ENCODE data around the gene ARHGAP22. TPM values are rescaled to one million over a fixed set of nuclear protein-coding genes. Genes with fewer than 3 reads are reported as not detected.

ARHGAP22 gene
- total and polyA plus RNA-seq, 2 of the 4 experiments (the other 2 are of a cell fraction): 28.3 to 30.2 TPM

DNA sequence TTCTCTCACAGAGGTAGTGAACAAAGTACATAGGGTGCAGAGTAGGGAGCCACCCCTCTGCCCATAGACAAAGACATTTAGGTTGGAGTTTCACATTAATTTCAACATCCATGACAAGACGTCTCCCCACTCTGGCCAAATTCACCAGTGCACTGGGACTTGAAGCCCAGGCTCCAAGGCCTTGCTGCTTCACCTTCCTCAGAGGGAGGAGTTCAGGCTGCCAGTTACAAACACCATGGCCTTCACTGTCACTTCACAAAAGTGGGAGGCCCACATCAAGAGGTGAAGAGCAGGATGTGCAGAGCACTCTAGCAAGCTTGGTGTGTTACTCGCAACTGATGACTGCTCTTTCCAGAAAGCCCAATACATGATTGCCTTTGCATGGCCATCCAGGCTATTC lies 15.8 kb upstream of the ARHGAP22 start:
- H3K9me1 ChIP-seq (ENCODE audit: insufficient read depth, low read length): 0 out of 2 replicates have a peak, but pooled peaks cover 2% of the 10 kb centered on the region
- H2AK9ac ChIP-seq (replicated peaks; ENCODE audit: low read depth, low read length, poor library complexity): no peak overlapping the region
- no peak overlapping the region for H2BK15ac ChIP-seq (ENCODE audit: low read depth, low read length)
- no peak overlapping the region for H3K4me3 ChIP-seq (ENCODE audit: insufficient read depth, low read depth, low read length)
- no peak for ATAC-seq (ENCODE audit: low read depth)
- DNase-seq: no peak
- H3K27ac ChIP-seq (ENCODE audit: insufficient read depth, low read length): no peak overlapping the region
- intact Hi-C loops (cut with micrococcal nuclease): no loop called here
- ChIA-PET POLR2A (ENCODE audit: unreplicated experiment) (no interaction called here), CTCF (interaction anchor here (1.2 kb wide), 1 partner anchor 12 kb away, joined by 3 read pairs; no protein-coding TSS in a partner anchor)
- no peak overlapping the region for H4K5ac ChIP-seq (ENCODE audit: low read depth, low read length)
- H3K14ac ChIP-seq (replicated peaks; ENCODE audit: low read depth, low read length): no peak overlapping the region
- no peak overlapping the region for H2BK120ac ChIP-seq (ENCODE audit: low read depth, low read length)
- H3K4ac ChIP-seq (ENCODE audit: low read depth, low read length): no peak overlapping the region
- no peak overlapping the region for H3K9ac ChIP-seq (ENCODE audit: low read depth, low read length)
- no peak overlapping the region for H2AFZ ChIP-seq (replicated peaks; ENCODE audit: low read length, poor library complexity)
- H3K36me3 ChIP-seq (ENCODE audit: control insufficient read depth, insufficient read depth, low read length): no peaks in the 10 kb centered on the region
- H4K20me1 ChIP-seq (ENCODE audit: insufficient read depth, low read length): no peaks in the 10 kb centered on the region
- H3K23ac ChIP-seq (ENCODE audit: low read depth, low read length): no peak overlapping the region
- no peak overlapping the region for H4K91ac ChIP-seq (ENCODE audit: insufficient read depth, low read depth, low read length)
- dilution Hi-C loops (cut with HindIII; ENCODE audit: low sequenced_read_pairs, unreplicated experiment): no loop called here
- H3K18ac ChIP-seq (ENCODE audit: low read depth, low read length): no peak overlapping the region
- H2AK5ac ChIP-seq (ENCODE audit: low read depth, low read length): no peak overlapping the region
- H2BK20ac ChIP-seq (ENCODE audit: low read depth, low read length): no peak overlapping the region
- no peak overlapping the region for H2BK5ac ChIP-seq (ENCODE audit: low read depth, low read length, poor library complexity, severe bottlenecking)
- no peaks in the 10 kb centered on the region for H3K27me3 ChIP-seq (ENCODE audit: control insufficient read depth, insufficient read depth, low read length)
- no TSS peak for BruUV-seq (replicated peaks)
- H3K79me1 ChIP-seq (ENCODE audit: low read depth in 1 of 2, low read length in 2 of 2): peaks cover 0 to 3% of the 10 kb centered on the region in 2 experiments; a peak in 2 of 4 replicates
- no peak overlapping the region for H4K8ac ChIP-seq (ENCODE audit: low read depth in 2 of 2, low read length in 2 of 2)
- in situ Hi-C loops (cut with MboI; ENCODE audit: low sequenced_read_pairs): no loop called here
- no CpG with 5 or more reads among the region's 2 CpGs for WGBS, 2 experiments (ENCODE audit: extremely low coverage in 2 of 2, insufficient read length in 1 of 2)
- H3K56ac ChIP-seq (ENCODE audit: extremely low read depth, insufficient read depth, low read length): no peak overlapping the region
- peaks cover 2% of the 10 kb centered on the region; the same call in 1 of the 2 replicates for H3K4me1 ChIP-seq (ENCODE audit: control insufficient read depth, insufficient read depth, low read length)
- no peak overlapping the region for H3K4me2 ChIP-seq (ENCODE audit: low read depth, low read length)
- no peaks in the 10 kb centered on the region for H3K9me3 ChIP-seq (ENCODE audit: control insufficient read depth, insufficient read depth, low read length)
- TF ChIP-seq CTCF (conservative IDR thresholded peaks at IDR 0.05; ENCODE audit: low read depth, low read length) (no peak), POLR2A (IDR thresholded peaks at IDR 0.05; ENCODE audit: low read depth, low read length) (no peak), FOS (IDR thresholded peaks at IDR 0.05; ENCODE audit: low read depth, low read length) (no peak), ELK1 (IDR thresholded peaks at IDR 0.05; ENCODE audit: borderline replicate concordance, low read depth, low read length) (no peak), RFX5 (IDR thresholded peaks at IDR 0.05; ENCODE audit: low read depth, low read length) (no peak), SMC3 (IDR thresholded peaks at IDR 0.05; ENCODE audit: low read depth, low read length) (no peak), NFE2L2 (IDR thresholded peaks at IDR 0.05; ENCODE audit: low read depth, low read length) (no peak), CEBPB (IDR thresholded peaks at IDR 0.05; ENCODE audit: low read depth, low read length) (no peak), RAD21 (IDR thresholded peaks at IDR 0.05; ENCODE audit: low read length) (no peak), RCOR1 (IDR thresholded peaks at IDR 0.05; ENCODE audit: insufficient replicate concordance, low read length) (no peak), CHD1 (IDR thresholded peaks at IDR 0.05; ENCODE audit: low read depth, low read length) (no peak), BHLHE40 (IDR thresholded peaks at IDR 0.05; ENCODE audit: low read depth, low read length) (no peak), MXI1 (IDR thresholded peaks at IDR 0.05; ENCODE audit: borderline replicate concordance, low read depth, low read length) (no peak), MAFK (IDR thresholded peaks at IDR 0.05; ENCODE audit: low read depth, low read length) (no peak)
- TF ChIP-seq, protein P1, sequence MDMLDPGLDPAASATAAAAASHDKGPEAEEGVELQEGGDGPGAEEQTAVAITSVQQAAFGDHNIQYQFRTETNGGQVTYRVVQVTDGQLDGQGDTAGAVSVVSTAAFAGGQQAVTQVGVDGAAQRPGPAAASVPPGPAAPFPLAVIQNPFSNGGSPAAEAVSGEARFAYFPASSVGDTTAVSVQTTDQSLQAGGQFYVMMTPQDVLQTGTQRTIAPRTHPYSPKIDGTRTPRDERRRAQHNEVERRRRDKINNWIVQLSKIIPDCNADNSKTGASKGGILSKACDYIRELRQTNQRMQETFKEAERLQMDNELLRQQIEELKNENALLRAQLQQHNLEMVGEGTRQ (IDR thresholded peaks at IDR 0.05; ENCODE audit: low read depth, low read length): no peak

Measured in IMR-90 (cell line).